ENCODE data around the gene WDFY4.

WDFY4 gene

DNA sequence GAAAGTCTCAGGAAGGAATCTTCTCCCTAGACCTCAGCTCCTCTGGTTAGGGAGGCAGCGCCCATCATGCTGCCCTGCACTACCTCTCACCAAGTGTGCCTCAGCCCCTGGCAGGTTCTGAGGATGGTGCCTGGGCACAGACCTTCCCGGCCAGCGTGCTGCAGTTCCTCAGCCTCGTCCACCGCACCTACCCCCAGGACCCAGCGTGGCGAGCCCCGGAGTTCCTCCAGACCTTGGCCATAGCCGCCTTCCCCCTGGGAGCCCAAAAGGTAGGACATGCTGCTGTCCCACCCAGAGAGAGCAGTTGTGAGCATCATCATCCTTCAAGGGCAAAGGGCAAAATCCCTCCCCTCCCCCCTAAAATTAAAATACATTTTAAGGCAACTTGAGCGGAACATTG, 132.5 kb downstream of the WDFY4 start:
- no peak for DNase-seq (ENCODE audit: low read depth)

- no peak for DNase-seq (ENCODE audit: low read depth)
Measured at GRCh38 chr10:48818081-48818480, 133.4 kb downstream of the WDFY4 start.

- DNase-seq (ENCODE audit: low read depth) = no peak
Measured at GRCh38 chr10:48818861-48819520, 134.3 kb downstream of the WDFY4 start.

- no peak for DNase-seq (ENCODE audit: low read depth)
Measured at GRCh38 chr10:48819783-48820182, 135.1 kb downstream of the WDFY4 start.

DNA sequence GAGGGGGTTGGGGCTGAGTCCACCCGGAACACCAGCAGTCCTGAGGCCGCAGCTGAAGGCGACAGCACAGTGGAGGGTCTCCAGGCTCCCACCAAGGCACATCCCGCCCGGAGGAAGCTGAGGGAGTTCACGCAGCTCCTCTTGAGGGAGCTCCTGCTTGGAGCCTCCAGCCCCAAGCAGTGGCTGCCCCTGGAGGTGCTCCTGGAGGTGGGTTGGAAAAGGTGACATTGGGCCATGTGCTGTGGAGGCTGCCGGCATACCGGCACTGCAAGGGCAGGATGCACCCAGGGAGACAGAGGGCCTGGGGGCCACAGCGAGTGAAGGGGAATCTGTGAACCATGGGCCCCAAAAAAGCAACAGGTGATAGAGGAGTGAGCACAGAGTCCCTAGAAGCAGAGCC, 135.6 kb downstream of the WDFY4 start:
- no peak for DNase-seq (ENCODE audit: low read depth)

- DNase-seq (ENCODE audit: low read depth) = no peak
Measured at GRCh38 chr10:48820699-48821098, 136.0 kb downstream of the WDFY4 start.

DNA sequence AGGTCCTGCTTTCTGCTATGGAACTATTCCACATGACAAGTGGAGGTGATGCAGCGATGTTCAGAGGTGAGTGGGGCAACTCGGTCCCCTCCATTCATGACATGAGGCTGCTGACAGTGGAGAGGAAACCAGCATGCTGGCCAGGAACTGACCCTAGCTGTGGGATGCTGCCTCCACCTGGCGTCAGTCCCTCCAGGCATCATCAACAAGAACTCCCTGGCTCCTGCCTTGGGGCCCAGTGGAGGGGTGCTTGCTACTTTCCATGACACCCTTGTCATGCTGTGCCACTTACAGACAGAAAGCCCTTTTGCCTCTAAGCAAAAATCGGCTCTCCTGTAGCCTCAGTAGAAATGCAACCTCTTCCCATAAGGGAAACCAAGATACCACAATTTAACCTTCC, 136.4 kb downstream of the WDFY4 start:
- no peak for DNase-seq (ENCODE audit: low read depth)

GRCh38 chr10:48821692-48822091, 137.0 kb downstream of the WDFY4 start:
- DNase-seq (ENCODE audit: low read depth) = no peak

DNA sequence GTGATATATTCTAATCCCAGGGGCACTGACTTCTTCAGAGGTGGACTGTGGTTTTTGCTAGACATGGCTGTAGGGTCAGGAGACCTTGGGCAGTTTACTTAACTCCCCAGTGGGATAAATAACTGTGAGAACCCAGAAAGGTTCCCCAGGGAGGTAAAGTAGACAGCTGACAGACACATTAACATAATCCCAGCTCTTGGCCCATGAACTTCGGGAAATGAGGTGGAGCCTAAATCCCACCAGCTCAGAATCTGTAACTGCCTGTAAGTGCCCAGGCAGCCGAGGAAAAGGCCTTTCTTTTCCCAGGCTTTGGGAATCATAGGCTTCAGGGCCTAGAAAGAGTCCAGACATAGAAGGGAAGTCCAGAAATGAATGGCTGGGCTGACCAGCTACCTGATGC, 149.0 kb downstream of the WDFY4 start:
- DNase-seq (ENCODE audit: low read depth) = no peak

DNA sequence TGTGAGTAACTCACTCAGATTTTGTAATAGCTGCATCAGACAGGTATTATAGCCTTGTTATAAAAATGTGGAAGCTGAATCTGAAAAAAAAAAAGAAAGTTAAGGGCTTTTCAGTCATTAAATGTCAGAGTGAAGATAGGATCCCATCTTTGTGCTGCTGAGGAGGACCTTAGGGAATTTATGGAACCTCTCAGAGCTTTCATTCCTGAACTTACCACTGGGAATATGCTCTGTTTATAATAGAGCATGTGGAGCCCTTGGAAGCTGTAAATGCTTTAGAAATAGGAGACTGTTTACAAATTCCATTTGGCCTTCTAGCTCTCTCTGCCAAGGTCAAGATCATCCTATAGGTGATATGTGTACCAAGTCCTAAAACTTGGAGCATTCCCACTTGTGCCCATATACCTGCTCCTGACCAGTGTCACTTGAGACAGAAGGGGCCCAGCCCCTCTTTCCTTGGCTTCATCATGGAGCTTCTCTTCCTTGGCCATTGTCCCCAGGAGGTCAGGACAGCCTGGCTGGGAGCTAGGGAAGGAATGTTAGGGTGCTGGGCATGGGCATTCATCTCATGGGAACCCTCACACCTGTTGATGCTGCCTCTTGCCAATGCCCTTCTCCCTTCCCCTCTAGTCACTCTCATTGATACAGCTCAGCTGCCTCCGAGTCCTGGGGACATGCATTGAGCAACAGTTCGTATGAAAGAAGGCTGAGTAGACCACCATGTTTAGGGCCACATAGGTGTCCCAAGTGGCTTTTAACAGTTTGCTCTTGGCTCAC, 149.7 kb downstream of the WDFY4 start:
- DNase-seq (ENCODE audit: low read depth) = no peak

- DNase-seq (ENCODE audit: low read depth) = no peak
Measured at GRCh38 chr10:48835781-48836180, 151.1 kb downstream of the WDFY4 start.

DNA sequence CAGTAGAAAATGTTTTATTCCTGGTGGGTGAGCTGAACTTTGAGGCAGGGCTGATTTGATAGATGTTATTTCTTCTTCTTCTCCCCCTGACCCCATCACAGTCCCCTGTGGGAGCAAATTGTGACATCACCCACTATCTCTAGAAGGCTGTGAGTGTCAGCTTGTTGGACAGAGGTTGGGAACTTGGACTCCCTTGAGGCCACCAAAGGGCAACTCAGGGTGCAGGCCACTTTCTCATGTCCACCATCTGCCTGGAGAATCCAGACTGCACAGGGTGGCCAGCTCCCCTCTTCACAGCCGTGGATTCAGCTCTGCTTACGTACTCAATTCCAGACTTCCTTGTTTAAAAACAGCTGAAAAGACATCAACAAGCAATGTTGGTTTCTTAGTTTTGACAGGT, 151.9 kb downstream of the WDFY4 start:
- DNase-seq (ENCODE audit: low read depth) = no peak

DNA sequence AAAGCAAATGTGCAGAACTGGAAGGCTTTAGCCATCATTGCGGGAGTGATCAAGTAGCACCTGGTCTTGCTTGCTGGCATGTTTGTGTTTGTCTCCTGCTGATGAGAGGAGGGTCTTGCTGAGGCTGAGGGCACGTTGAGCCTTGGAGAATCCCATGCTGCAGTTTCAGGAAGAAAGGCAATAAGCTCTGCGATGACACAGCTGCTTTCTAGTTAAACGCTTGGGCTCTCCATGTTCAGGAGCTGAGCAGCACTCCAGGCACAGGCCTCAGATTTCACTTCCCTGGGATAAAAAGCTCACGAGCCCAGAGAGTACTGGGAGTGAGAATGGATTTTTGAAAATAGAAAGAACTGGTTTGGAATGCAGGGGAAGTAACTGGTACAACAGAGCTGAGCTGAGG, 154.2 kb downstream of the WDFY4 start:
- no peak for DNase-seq (ENCODE audit: low read depth)

DNA sequence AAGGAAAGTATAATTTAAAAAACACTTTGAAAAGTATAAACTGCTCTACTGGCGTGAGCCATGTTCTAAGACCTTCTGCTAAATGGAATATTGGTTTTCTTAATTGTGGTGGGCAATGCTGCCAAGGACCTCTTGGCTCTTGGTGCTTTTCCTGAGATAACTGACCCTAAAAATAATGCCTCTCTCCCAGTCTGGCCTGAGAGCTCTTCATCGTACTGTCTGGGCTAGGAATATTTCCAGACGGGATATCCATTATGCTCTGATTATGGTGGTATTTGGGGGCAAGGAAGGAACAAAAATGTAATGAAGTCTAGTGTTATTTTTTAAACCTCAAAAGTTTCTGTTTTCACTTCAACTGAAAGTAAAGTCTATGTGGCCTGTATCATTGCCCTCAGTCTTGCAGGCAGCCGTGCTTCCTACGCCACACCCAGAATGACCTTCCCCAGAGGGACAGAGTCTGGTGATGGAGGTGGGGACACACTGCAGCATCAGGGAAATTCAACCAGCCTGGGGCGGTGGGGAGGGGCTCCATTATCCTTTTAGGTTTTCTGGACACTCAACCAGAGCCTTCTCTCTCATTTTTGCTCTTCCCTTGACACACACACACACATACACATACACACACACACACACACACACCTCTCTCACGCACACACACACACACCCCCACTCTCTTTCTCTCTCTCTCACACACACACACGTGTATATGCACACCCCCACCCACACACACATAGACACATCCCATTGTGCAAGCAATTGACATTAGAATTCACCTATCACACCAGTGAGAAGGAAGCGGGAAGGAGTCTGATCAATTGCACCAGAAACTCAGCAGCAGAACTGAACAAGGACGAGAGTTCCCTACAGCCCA, 155.4 kb downstream of the WDFY4 start:
- no peak for DNase-seq (ENCODE audit: low read depth)

DNA sequence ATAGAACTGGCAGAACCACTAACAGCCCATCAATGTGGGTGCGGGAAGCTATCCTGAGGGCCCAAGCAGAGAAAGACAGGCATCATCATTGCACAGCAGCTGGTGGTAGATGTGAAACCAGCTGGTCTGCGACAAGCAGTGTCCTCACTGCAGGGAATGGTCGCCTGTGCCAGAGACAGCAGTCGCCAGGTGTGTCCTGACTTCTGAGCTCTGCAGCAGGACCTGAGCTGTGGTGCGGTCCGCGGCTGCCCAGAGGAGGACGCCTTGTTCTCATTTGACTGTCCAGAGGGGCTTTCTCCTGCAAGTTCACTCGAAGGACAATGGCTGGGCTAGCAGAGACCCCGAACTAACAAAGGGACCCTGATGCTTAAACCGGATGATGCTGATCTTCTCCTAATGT, 157.6 kb downstream of the WDFY4 start:
- no peak for DNase-seq (ENCODE audit: low read depth)

DNA sequence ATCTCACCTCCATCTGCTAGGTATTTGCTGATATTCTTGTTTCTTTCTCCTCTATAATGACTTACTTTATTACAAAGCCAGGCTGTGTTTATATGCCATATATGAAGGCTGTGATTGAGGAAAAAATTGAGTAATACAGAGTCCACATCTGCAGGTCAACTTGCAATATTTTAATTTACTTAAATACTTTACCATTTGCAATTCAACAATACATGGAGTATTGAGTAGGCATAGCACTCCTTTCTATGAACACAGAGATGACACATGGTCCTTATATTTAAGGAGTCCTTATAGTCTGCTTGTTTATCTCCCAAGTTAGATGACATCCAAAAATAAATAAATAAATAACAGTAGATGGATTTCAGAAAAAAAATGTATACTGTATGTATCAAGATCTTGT, 158.5 kb downstream of the WDFY4 start:
- DNase-seq (ENCODE audit: low read depth) = no peak

- DNase-seq (ENCODE audit: low read depth) = no peak
Measured at GRCh38 chr10:48844616-48845015, 159.9 kb downstream of the WDFY4 start.

DNA sequence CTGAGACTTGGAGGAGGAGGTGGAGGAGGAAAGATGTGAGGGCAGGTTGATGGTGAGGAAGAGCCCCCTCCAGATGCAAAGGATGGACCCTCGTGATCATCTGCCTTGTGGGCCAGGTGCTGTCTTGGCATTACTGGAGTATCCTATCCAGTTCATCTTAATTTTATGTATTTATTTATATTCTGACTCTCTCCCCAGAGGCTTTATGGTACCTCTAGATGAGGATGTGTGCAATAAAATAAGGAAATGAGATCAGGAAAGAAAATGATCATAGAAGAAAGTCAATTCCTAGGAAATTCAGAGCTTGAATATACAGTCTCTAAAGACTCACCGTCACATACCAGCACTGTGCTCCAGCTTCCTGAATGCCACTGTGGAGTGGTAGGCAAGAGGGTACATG, 160.8 kb downstream of the WDFY4 start:
- DNase-seq (ENCODE audit: low read depth) = no peak

GRCh38 chr10:48847691-48848090, 163.0 kb downstream of the WDFY4 start:
- no peak for DNase-seq (ENCODE audit: low read depth)

DNA sequence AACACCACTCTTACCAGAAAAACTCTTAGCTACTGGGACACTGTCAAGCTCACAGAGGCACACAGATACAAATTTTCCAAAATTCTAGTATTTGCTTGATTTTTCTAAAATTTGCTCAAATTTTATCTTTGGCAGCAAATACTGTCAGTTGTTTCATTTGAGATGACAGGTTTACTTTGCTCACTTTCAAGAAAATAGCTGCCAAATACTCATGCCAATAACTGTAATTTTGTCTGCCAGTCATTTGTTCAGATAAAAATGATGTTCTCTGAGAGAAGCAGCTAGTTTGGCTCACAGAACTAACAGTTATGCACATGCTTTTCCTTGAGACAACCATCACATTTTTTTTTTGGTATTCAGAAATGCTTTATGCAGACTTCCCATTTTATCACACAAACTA, 172.2 kb downstream of the WDFY4 start:
- DNase-seq (ENCODE audit: low read depth) = no peak

DNA sequence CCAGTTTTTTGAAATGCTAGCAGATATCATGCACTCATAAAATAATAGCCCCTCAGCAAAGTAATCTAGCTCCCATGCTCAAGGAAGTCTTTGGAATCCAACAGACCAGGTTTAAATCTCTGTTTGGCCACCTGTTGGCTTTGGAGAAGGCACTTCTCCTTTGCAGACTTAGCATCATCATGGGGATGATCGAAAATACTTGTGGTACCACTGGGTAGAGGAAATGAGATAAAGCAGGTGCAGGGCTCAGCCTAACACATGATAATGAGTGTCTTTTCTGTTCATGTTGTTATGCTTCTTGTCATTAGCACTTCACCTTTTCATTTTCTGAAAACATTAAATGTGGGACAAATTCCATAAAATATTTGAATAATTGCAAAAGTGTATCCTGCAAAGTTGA, 187.6 kb downstream of the WDFY4 start:
- no peak for DNase-seq (ENCODE audit: low read depth)

DNA sequence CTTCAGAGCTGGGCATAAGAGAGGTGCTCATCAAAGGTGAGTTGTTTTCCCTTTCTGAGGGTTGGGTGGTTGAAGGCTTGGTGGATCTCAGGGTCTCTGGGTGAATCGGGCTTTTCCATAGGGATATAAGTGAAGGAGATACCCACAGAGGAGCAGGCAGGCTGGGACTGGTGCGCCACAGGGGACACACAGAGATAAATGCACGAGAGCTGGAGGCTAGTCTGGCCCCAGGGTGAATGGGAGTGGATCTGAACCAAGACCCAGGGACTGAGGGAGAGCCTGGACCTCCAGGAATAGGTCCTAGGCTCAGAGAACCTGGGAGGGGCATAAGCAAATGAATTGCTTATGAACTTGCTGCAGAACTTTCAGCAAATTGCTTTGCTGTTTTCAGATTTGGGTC, 193.4 kb downstream of the WDFY4 start:
- DNase-seq (ENCODE audit: low read depth) = no peak

- no peak for DNase-seq (ENCODE audit: low read depth)
Measured at GRCh38 chr10:48879451-48879850, 194.8 kb downstream of the WDFY4 start.

Measured in stimulated activated CD8-positive, alpha-beta memory T cell treated with anti-CD3 and anti-CD28 coated beads, Interleukin-15, amount 100 ng/mL, for 1 hour (primary cell).